K562 (cell line): ENCODE data around the gene KIF7. TPM values are rescaled to one million over a fixed set of nuclear protein-coding genes. Genes with fewer than 3 reads are reported as not detected.

ENCODE experiments used
- AFF1 ChIP-seq, 2 experiments: fragments of 450-650 bp; IDR thresholded peaks; 2 replicates each; pipeline ENCODE4 v1.6.1; 2018; ENCODE audit warnings: mild to moderate bottlenecking in 2 of 2, low read depth in 1 of 2; ENCODE audit not compliant: partially characterized antibody in 2 of 2
- ATF6 ChIP-seq: sonication (generic); formaldehyde crosslinking; IDR thresholded peaks from 2 replicates; pipeline ENCODE4 v1.4.0; 2020; ENCODE audit warnings: mild to moderate bottlenecking, missing genetic modification reagents
- NFE2L1 ChIP-seq: fragments of 450-650 bp; IDR thresholded peaks from 2 replicates; pipeline ENCODE4 v1.6.1; 2016; ENCODE audit warnings: missing genetic modification characterization, low read depth, mild to moderate bottlenecking, missing compliant biosample characterization, moderate library complexity, borderline replicate concordance
- ZNF12 ChIP-seq: sonication (generic); formaldehyde crosslinking; IDR thresholded peaks from 2 replicates; pipeline ENCODE4 v1.4.0; 2020; ENCODE audit warnings: mild to moderate bottlenecking, missing genetic modification reagents
- polyA plus RNA-seq, 8 experiments: library from polyadenylated mRNA; depleted of rRNA in 4 of 8; stranded (reverse) in 5 of 8; unstranded in 3 of 8; fragments of >200 nt; fragmentation: Nextera tagmentation in 2 of 8; fragmentation: Illumina TruSeq in 1 of 8; extraction: Ambion mirVana in 2 of 8; extraction: Trizol in 1 of 8; gene quantifications; 2 replicates each; pipeline versions ENCODE4 v1.2.1 to v1.2.3, GENCODE V29; 2011 to 2014; ENCODE audit warnings: inconsistent platforms in 1 of 8, missing spikeins in 1 of 8
- total RNA-seq, 7 experiments: library from RNA; depleted of rRNA in 6 of 7; stranded (reverse); fragments of >200 nt in 6 of 7; fragmentation: Illumina TruSeq in 2 of 7; extraction: Trizol in 2 of 7; gene quantifications; 2 replicates each; pipeline versions ENCODE4 v1.2.1 to v1.2.3, GENCODE V29; 2011 to 2021; ENCODE audit warnings: low replicate concordance in 1 of 7

Gene KIF7
- total and polyA plus RNA-seq, 9 of the 15 experiments (the other 6 are each of a cell fraction or from before 2014, with no cell fraction given) = 0.04 to 2.0 (median 0.58) TPM

GRCh38 chr15:89656116-89656815 is 999 bp upstream of the KIF7 start (continued):
- TF ChIP-seq AFF1 (IDR thresholded peaks at IDR 0.05; ENCODE audit: low read depth in 1 of 2, partially characterized antibody in 2 of 2) (no peak), ATF6 (CRISPR knock-in tag) (no peak), ZNF12 (no peak), NFE2L1 (tag) (no peak)
- TF ChIP-seq, all 486 proteins: peak for 0
